SK-N-SH treated with all-trans-retinoic acid at 6 μM for 48 hours (cell line): Measurements from ENCODE around the gene TNRC6B.
"Not testable (repeated sequence)": the region's sequence is repeated elsewhere in the genome, so short reads cannot be mapped to it uniquely, and the experiment has no call there.

ENCODE experiments used
- ATAC-seq: fragments of 200-7000 bp; cut with Tn5 transposase; 3 replicates; pipeline ENCODE4 v1.9.1; 2020; ENCODE audit warnings: mild to moderate bottlenecking, moderate library complexity
- ARNTL ChIP-seq: fragments of 450-650 bp; formaldehyde crosslinking; IDR thresholded peaks from 2 replicates; pipeline ENCODE4 v1.5.0; 2020; ENCODE audit warnings: low read depth, mild to moderate bottlenecking, moderate library complexity, borderline replicate concordance
- BACH2 ChIP-seq: fragments of 250-450 bp; sonication (Bioruptor Pico); IDR thresholded peaks from 2 replicates; pipeline ENCODE4 v1.9.0; 2021; ENCODE audit warnings: mild to moderate bottlenecking, borderline replicate concordance
- CSDC2 ChIP-seq: fragments of 250-450 bp; sonication (Bioruptor Pico); IDR thresholded peaks from 2 replicates; pipeline ENCODE4 v1.5.0; 2020; ENCODE audit warnings: mild to moderate bottlenecking, moderate library complexity
- ESRRG ChIP-seq: fragments of 250-450 bp; sonication (Bioruptor Pico); IDR thresholded peaks from 2 replicates; pipeline ENCODE4 v1.6.1; 2021; ENCODE audit warnings: mild to moderate bottlenecking
- GLIS3 ChIP-seq: fragments of 250-450 bp; sonication (Bioruptor Pico); IDR thresholded peaks from 2 replicates; pipeline ENCODE4 v1.5.0; 2020; ENCODE audit warnings: mild to moderate bottlenecking, moderate library complexity
- ISL1 ChIP-seq: fragments of 250-450 bp; sonication (Bioruptor Pico); IDR thresholded peaks from 2 replicates; pipeline ENCODE4 v2.1.2; 2022; ENCODE audit warnings: mild to moderate bottlenecking, moderate library complexity
- OSR1 ChIP-seq: fragments of 250-450 bp; sonication (Bioruptor Pico); IDR thresholded peaks from 2 replicates; pipeline ENCODE4 v1.8.0; 2022; ENCODE audit warnings: moderate library complexity, mild to moderate bottlenecking, inconsistent platforms
- RARB ChIP-seq: fragments of 250-450 bp; sonication (Bioruptor Pico); IDR thresholded peaks from 2 replicates; pipeline ENCODE4 v1.8.0; 2021; ENCODE audit warnings: mild to moderate bottlenecking, moderate library complexity
- SNAI2 ChIP-seq: fragments of 250-450 bp; sonication (Bioruptor Pico); IDR thresholded peaks from 2 replicates; pipeline ENCODE4 v1.5.0; 2020; ENCODE audit warnings: mild to moderate bottlenecking, moderate library complexity
- TOX ChIP-seq: fragments of 250-450 bp; sonication (Bioruptor Pico); IDR thresholded peaks from 2 replicates; pipeline ENCODE4 v1.8.0; 2021; ENCODE audit warnings: mild to moderate bottlenecking, moderate library complexity, borderline replicate concordance
- ZC3H10 ChIP-seq: fragments of 250-450 bp; sonication (Bioruptor Pico); IDR thresholded peaks from 2 replicates; pipeline ENCODE4 v1.5.1; 2021; ENCODE audit warnings: mild to moderate bottlenecking, moderate library complexity
- ZFP3 ChIP-seq: fragments of 250-450 bp; sonication (Bioruptor Pico); IDR thresholded peaks from 2 replicates; pipeline ENCODE4 v1.5.0; 2020; ENCODE audit warnings: mild to moderate bottlenecking, moderate library complexity
- ZFP30 ChIP-seq: fragments of 450-650 bp; formaldehyde crosslinking; IDR thresholded peaks from 2 replicates; pipeline ENCODE4 v1.5.0; 2022; ENCODE audit warnings: mild to moderate bottlenecking, moderate library complexity
- ZNF565 ChIP-seq: fragments of 450-650 bp; formaldehyde crosslinking; conservative IDR thresholded peaks from 2 replicates; pipeline ENCODE4 v1.5.0; 2020; ENCODE audit warnings: low read depth, mild to moderate bottlenecking, moderate library complexity
- ZNF70 ChIP-seq: fragments of 450-650 bp; formaldehyde crosslinking; IDR thresholded peaks from 2 replicates; pipeline ENCODE4 v1.5.0; 2020; ENCODE audit warnings: mild to moderate bottlenecking, moderate library complexity
- TF ChIP-seq, protein P1 (sequence below): fragments of 250-450 bp; sonication (Bioruptor Pico); IDR thresholded peaks from 2 replicates; pipeline ENCODE4 v1.8.0; 2021; ENCODE audit warnings: low read depth, mild to moderate bottlenecking, moderate library complexity, borderline replicate concordance
- TF ChIP-seq, protein P2 (sequence below): fragments of 250-450 bp; sonication (Bioruptor Pico); IDR thresholded peaks from 2 replicates; pipeline ENCODE4 v1.8.0; 2020; ENCODE audit warnings: mild to moderate bottlenecking, moderate library complexity, borderline replicate concordance
- TF ChIP-seq, protein P3 (sequence below): fragments of 250-450 bp; sonication (Bioruptor Pico); IDR thresholded peaks from 2 replicates; pipeline ENCODE4 v1.5.0; 2020; ENCODE audit warnings: mild to moderate bottlenecking, moderate library complexity
- TF ChIP-seq, protein P4 (sequence below): fragments of 250-450 bp; sonication (Bioruptor Pico); IDR thresholded peaks from 2 replicates; pipeline ENCODE4 v1.5.1; 2020; ENCODE audit warnings: low read depth, mild to moderate bottlenecking, moderate library complexity
- TF ChIP-seq, protein P5 (sequence below): fragments of 250-450 bp; sonication (Bioruptor Pico); IDR thresholded peaks from 2 replicates; pipeline ENCODE4 v1.5.1; 2021; ENCODE audit warnings: mild to moderate bottlenecking, moderate library complexity

Gene TNRC6B

DNA sequence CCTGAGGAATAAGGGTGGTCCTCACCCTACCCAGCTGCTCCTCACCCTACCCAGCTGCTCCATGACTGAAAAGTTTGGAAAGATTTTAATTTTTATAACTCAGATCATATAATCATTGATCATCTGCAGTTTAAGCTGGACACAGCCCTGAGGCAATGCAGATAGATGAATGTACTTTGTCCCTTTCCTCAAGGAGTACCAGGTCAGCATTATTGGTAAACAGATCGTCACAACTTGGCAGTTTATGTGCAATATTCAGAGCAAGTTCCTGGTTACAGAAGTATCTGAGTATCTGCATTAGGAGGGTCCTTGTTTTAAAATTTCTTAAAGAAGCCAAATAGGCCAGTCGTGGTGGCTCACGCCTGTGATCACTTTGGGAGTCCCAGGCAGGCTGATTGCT lies 3.6 kb downstream of the TNRC6B start:
- ATAC-seq = no peak
- no peak for TF ChIP-seq SNAI2
- TF ChIP-seq ZFP3 (CRISPR knock-in tag) = no peak
- TF ChIP-seq CSDC2 = no peak
- TF ChIP-seq TOX = no peak
- TF ChIP-seq, protein P1, sequence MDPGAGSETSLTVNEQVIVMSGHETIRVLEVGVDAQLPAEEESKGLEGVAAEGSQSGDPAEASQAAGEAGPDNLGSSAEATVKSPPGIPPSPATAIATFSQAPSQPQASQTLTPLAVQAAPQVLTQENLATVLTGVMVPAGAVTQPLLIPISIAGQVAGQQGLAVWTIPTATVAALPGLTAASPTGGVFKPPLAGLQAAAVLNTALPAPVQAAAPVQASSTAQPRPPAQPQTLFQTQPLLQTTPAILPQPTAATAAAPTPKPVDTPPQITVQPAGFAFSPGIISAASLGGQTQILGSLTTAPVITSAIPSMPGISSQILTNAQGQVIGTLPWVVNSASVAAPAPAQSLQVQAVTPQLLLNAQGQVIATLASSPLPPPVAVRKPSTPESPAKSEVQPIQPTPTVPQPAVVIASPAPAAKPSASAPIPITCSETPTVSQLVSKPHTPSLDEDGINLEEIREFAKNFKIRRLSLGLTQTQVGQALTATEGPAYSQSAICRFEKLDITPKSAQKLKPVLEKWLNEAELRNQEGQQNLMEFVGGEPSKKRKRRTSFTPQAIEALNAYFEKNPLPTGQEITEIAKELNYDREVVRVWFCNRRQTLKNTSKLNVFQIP (CRISPR knock-in tag) = no peak
- TF ChIP-seq, protein P2, sequence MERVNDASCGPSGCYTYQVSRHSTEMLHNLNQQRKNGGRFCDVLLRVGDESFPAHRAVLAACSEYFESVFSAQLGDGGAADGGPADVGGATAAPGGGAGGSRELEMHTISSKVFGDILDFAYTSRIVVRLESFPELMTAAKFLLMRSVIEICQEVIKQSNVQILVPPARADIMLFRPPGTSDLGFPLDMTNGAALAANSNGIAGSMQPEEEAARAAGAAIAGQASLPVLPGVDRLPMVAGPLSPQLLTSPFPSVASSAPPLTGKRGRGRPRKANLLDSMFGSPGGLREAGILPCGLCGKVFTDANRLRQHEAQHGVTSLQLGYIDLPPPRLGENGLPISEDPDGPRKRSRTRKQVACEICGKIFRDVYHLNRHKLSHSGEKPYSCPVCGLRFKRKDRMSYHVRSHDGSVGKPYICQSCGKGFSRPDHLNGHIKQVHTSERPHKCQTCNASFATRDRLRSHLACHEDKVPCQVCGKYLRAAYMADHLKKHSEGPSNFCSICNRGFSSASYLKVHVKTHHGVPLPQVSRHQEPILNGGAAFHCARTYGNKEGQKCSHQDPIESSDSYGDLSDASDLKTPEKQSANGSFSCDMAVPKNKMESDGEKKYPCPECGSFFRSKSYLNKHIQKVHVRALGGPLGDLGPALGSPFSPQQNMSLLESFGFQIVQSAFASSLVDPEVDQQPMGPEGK = no peak
- TF ChIP-seq ZC3H10 (CRISPR knock-in tag) = no peak
- no peak for TF ChIP-seq GLIS3 (CRISPR knock-in tag)
- TF ChIP-seq ZNF70 (CRISPR knock-in tag) = no peak
- TF ChIP-seq ISL1 (CRISPR knock-in tag) = no peak
- TF ChIP-seq, protein P3, sequence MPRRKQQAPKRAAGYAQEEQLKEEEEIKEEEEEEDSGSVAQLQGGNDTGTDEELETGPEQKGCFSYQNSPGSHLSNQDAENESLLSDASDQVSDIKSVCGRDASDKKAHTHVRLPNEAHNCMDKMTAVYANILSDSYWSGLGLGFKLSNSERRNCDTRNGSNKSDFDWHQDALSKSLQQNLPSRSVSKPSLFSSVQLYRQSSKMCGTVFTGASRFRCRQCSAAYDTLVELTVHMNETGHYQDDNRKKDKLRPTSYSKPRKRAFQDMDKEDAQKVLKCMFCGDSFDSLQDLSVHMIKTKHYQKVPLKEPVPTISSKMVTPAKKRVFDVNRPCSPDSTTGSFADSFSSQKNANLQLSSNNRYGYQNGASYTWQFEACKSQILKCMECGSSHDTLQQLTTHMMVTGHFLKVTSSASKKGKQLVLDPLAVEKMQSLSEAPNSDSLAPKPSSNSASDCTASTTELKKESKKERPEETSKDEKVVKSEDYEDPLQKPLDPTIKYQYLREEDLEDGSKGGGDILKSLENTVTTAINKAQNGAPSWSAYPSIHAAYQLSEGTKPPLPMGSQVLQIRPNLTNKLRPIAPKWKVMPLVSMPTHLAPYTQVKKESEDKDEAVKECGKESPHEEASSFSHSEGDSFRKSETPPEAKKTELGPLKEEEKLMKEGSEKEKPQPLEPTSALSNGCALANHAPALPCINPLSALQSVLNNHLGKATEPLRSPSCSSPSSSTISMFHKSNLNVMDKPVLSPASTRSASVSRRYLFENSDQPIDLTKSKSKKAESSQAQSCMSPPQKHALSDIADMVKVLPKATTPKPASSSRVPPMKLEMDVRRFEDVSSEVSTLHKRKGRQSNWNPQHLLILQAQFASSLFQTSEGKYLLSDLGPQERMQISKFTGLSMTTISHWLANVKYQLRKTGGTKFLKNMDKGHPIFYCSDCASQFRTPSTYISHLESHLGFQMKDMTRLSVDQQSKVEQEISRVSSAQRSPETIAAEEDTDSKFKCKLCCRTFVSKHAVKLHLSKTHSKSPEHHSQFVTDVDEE (CRISPR knock-in tag) = no peak
- TF ChIP-seq OSR1 = no peak
- TF ChIP-seq, protein P4, sequence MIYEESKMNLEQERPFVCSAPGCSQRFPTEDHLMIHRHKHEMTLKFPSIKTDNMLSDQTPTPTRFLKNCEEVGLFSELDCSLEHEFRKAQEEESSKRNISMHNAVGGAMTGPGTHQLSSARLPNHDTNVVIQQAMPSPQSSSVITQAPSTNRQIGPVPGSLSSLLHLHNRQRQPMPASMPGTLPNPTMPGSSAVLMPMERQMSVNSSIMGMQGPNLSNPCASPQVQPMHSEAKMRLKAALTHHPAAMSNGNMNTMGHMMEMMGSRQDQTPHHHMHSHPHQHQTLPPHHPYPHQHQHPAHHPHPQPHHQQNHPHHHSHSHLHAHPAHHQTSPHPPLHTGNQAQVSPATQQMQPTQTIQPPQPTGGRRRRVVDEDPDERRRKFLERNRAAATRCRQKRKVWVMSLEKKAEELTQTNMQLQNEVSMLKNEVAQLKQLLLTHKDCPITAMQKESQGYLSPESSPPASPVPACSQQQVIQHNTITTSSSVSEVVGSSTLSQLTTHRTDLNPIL = no peak
- TF ChIP-seq BACH2 (CRISPR knock-in tag) = no peak
- TF ChIP-seq, all 23 proteins: peak for 0

DNA sequence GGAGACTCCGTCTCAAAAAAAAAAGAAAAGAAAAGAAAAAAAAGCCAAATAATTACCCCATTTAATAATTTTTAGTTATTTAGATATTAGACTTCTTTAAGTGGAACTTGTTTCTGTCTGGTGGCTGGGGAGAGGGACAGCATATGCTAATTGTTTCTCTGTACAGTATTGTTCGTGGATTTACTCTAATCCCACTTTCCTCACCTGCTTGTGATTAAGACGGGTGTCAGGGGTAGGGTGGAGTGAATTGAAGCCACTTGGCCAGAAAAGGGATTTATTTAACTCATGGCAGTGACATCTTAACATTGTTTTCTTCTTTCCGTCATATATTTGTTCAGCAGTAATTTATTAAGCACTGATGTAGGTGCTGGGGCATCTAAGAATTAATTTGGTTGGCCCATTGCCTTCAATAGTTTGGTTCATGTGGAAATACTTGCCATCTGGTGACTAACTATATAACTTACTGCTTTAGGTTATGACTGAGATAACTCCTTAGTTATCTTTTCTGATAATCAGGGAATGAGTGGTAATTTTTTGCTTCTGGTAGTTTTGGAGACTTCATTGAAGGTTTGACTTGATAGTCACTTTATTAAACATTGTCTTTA lies 4.6 kb downstream of the TNRC6B start:
- TF ChIP-seq ZFP30 (CRISPR knock-in tag) = no peak
- no peak for ATAC-seq

DNA sequence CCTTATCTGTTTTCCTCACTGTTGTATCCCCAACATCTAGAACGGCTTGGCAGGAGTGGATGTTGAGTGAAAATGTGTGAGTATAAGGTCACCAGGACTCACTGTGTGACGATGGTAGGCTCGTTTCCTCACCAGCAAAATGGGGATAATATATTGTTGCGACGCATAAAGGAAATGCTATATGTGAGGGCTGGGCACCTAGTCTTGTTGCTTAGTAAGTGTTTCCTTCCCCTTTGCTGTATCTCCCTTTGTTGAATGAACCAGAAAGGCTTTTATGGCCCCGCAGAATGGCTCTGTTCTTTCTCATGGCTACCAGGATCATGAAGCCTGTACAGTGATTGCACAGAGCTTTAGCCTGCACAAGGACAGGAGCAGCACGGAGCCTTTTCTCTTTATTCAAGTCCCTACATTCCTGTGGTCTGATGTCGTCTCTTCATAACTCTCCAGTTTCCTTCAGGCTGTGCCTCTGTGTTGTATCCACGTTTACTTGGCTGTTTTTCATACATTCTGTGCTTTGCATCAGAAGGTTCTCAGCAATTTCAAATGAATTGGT lies 5.4 kb downstream of the TNRC6B start:
- TF ChIP-seq, protein P5, sequence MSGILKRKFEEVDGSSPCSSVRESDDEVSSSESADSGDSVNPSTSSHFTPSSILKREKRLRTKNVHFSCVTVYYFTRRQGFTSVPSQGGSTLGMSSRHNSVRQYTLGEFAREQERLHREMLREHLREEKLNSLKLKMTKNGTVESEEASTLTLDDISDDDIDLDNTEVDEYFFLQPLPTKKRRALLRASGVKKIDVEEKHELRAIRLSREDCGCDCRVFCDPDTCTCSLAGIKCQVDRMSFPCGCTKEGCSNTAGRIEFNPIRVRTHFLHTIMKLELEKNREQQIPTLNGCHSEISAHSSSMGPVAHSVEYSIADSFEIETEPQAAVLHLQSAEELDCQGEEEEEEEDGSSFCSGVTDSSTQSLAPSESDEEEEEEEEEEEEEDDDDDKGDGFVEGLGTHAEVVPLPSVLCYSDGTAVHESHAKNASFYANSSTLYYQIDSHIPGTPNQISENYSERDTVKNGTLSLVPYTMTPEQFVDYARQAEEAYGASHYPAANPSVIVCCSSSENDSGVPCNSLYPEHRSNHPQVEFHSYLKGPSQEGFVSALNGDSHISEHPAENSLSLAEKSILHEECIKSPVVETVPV (CRISPR knock-in tag) = no peak
- TF ChIP-seq CSDC2 = no peak
- TF ChIP-seq ESRRG (CRISPR knock-in tag) = no peak
- TF ChIP-seq ISL1 (CRISPR knock-in tag) = peak; percentile 22; the same call in 1 of the 2 replicates
- peak; percentile 94 for ATAC-seq

DNA sequence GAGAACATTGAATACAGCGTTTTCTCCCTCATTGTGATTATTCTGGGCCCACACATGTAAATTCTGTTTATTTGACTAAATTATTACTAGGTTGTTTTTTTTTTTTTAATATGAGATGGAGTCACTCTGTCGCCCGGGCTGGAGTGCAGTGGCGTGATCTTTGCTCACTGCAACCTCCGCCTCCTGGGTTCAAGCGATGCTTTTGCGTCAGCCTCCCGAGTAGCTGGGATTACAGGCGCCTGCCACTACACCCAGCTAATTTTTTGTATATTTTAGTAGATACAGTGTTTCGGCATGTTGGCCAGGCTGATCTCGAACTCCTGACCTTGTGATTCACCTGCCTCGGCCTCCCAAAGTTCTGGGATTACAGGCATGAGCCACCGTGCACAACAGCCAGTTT lies 5.9 kb downstream of the TNRC6B start:
- ATAC-seq = not testable (repeated sequence)

DNA sequence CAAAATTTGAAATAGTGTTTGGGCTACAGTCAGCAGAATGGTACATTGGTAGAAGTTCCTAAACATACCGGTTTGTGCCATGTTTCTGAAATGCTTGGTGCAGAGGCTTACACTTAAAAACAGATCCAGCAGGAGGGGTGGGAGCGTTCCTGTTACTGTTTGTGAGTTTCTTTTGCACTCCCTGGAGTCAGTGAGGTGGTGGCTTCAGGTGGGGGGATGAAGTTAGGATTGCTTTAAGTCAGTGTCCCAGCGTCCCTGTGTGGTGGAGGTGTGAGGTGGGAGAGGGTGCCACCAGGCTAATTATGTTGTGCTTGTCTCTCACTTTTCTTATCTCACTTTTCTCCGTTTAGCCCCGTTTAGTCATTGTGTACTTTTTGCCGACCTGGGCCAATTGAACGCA lies 9.7 kb downstream of the TNRC6B start:
- no peak for ATAC-seq
- no peak for TF ChIP-seq RARB (CRISPR knock-in tag)
- no peak for TF ChIP-seq ESRRG (CRISPR knock-in tag)
- no peak for TF ChIP-seq ARNTL
- TF ChIP-seq, protein P1 (CRISPR knock-in tag) = no peak
- TF ChIP-seq, protein P2 = no peak
- TF ChIP-seq, protein P4 = no peak
- no peak for TF ChIP-seq GLIS3 (CRISPR knock-in tag)
- no peak for TF ChIP-seq ZC3H10 (CRISPR knock-in tag)
- TF ChIP-seq CSDC2 = no peak
- TF ChIP-seq ZNF565 (CRISPR knock-in tag) = no peak
